SK-N-SH (cell line): ENCODE measurements around the gene ADCY10. TPM values are rescaled to one million over a fixed set of nuclear protein-coding genes. Genes with fewer than 3 reads are reported as not detected.

Source experiments
- CTCF ChIA-PET: fragments of 300-600, 350-600 bp; formaldehyde crosslinking; extraction: SDS; loops from one replicate; lab custom pipeline; 2021; lab: Yijun Ruan, JAX
- POLR2A ChIA-PET: fragments of 350-600 bp; sonication (Branson Sonifier 250); formaldehyde crosslinking; extraction: SDS; loops from one replicate; lab custom pipeline; 2020; ENCODE audit warnings: antibody characterized with exemption, inconsistent platforms; lab: Yijun Ruan, JAX
- DNase-seq: peaks from one replicate; pipeline ENCODE4 v3.0.0; 2012
- H2AFZ ChIP-seq: fragments of 200-600 bp; sonication (generic); 2 replicates; pipeline ENCODE4 v1.8.1; 2016; ENCODE audit warnings: antibody characterized with exemption, mild to moderate bottlenecking, low read depth
- H3F3A ChIP-seq: fragments of 200-600 bp; sonication (generic); replicated peaks from 2 replicates; pipeline ENCODE3; 2016; ENCODE audit warnings: antibody characterized with exemption, mild to moderate bottlenecking; ENCODE audit not compliant: insufficient read depth
- H3K27ac ChIP-seq, 2 experiments: fragments of 200-500 bp in 1 of 2; fragments of 200-600 bp in 1 of 2; sonication (Bioruptor generic) in 1 of 2; sonication (generic), shearing (Covaris generic) in 1 of 2; 2 replicates each; pipeline versions ENCODE4 v1.5.1 to v1.6.1; 2014 to 2016; ENCODE audit warnings: low read depth in 2 of 2, inconsistent platforms in 1 of 2, low read length in 1 of 2, mild to moderate bottlenecking in 1 of 2, mixed read lengths in 1 of 2
- H3K27me3 ChIP-seq: fragments of 200-600 bp; sonication (generic), shearing (Covaris generic); 2 replicates; pipeline ENCODE4 v1.6.1; 2016; ENCODE audit warnings: mixed run types; ENCODE audit not compliant: insufficient read depth
- H3K36me3 ChIP-seq, 2 experiments: fragments of 200-500 bp in 1 of 2; fragments of 200-600 bp in 1 of 2; sonication (Bioruptor generic) in 1 of 2; sonication (generic) in 1 of 2; replicated peaks in 1 of 2; 2 replicates each; pipeline versions ENCODE3 to v1.5.1; 2014 to 2016; ENCODE audit warnings: low read length in 1 of 2, mild to moderate bottlenecking in 1 of 2; ENCODE audit not compliant: insufficient read depth in 2 of 2, control insufficient read depth in 1 of 2
- H3K4me1 ChIP-seq, 2 experiments: fragments of 200-500 bp in 1 of 2; fragments of 200-600 bp in 1 of 2; sonication (Bioruptor generic) in 1 of 2; sonication (generic), shearing (Covaris generic) in 1 of 2; 2 replicates each; pipeline versions ENCODE4 v1.5.1 to v1.6.1; 2014 to 2016; ENCODE audit warnings: low read depth in 1 of 2, low read length in 1 of 2, mixed run types in 1 of 2; ENCODE audit not compliant: insufficient read depth in 2 of 2, control insufficient read depth in 1 of 2
- H3K4me2 ChIP-seq: fragments of 200-600 bp; sonication (generic), shearing (Covaris generic); 2 replicates; pipeline ENCODE4 v1.6.1; 2017; ENCODE audit warnings: mixed run types
- H3K4me3 ChIP-seq, 2 experiments: fragments of 200-500 bp in 1 of 2; fragments of 200-600 bp in 1 of 2; sonication (Bioruptor generic) in 1 of 2; sonication (generic), shearing (Covaris generic) in 1 of 2; 2 replicates each; pipeline versions ENCODE4 v1.5.1 to v1.8.1; 2014 to 2016; ENCODE audit warnings: low read depth in 2 of 2, inconsistent platforms in 1 of 2, low read length in 1 of 2, mild to moderate bottlenecking in 1 of 2, mixed read lengths in 1 of 2, moderate library complexity in 1 of 2
- H3K79me2 ChIP-seq: fragments of 200-600 bp; sonication (generic); 2 replicates; pipeline ENCODE4 v1.8.1; 2017; ENCODE audit warnings: mild to moderate bottlenecking; ENCODE audit not compliant: insufficient read depth
- H3K9ac ChIP-seq: fragments of 200-600 bp; sonication (generic); 2 replicates; pipeline ENCODE4 v1.6.1; 2017; ENCODE audit warnings: mixed run types
- H3K9me2 ChIP-seq: fragments of 200-600 bp; sonication (generic); 2 replicates; pipeline ENCODE4 v1.6.1; 2017; ENCODE audit warnings: mixed run types
- H3K9me3 ChIP-seq: fragments of 200-600 bp; sonication (generic); 2 replicates; pipeline ENCODE4 v1.6.1; 2017; ENCODE audit warnings: mixed run types, mild to moderate bottlenecking, moderate library complexity
- H4K20me1 ChIP-seq: fragments of 200-600 bp; sonication (generic); 2 replicates; pipeline ENCODE4 v1.6.1; 2017; ENCODE audit warnings: mild to moderate bottlenecking, mixed run types; ENCODE audit not compliant: insufficient read depth
- CHD2 ChIP-seq: fragments of 150-350 bp; IDR thresholded peaks from 2 replicates; pipeline ENCODE4 v1.6.1; 2018; ENCODE audit warnings: low read length; ENCODE audit not compliant: partially characterized antibody
- ELF1 ChIP-seq: IDR thresholded peaks from 2 replicates; pipeline ENCODE4 v1.4.0; 2012
- EZH2phosphoT487 ChIP-seq: fragments of 200-600 bp; sonication (generic); IDR thresholded peaks from 2 replicates; pipeline ENCODE4 v1.6.1; 2017; ENCODE audit warnings: low read depth, mixed run types, mild to moderate bottlenecking, antibody characterized with exemption, moderate library complexity, borderline replicate concordance
- FOSL2 ChIP-seq: IDR thresholded peaks from 2 replicates; pipeline ENCODE4 v1.4.0; 2012; ENCODE audit warnings: low read depth, mild to moderate bottlenecking, moderate library complexity, borderline replicate concordance
- GABPA ChIP-seq: IDR thresholded peaks from 2 replicates; pipeline ENCODE4 v1.4.0; 2012; ENCODE audit warnings: low read depth, mild to moderate bottlenecking
- GATA2 ChIP-seq: sonication (generic); formaldehyde crosslinking; IDR thresholded peaks from 2 replicates; pipeline ENCODE4 v1.5.0; 2020; ENCODE audit warnings: mild to moderate bottlenecking, missing genetic modification reagents
- JUND ChIP-seq: IDR thresholded peaks from 2 replicates; pipeline ENCODE4 v1.4.0; 2012
- MEF2A ChIP-seq: IDR thresholded peaks from 2 replicates; pipeline ENCODE4 v1.4.0; 2012; ENCODE audit warnings: low read depth, borderline replicate concordance
- MXI1 ChIP-seq: IDR thresholded peaks from 2 replicates; pipeline ENCODE4 v1.6.1; 2012; ENCODE audit warnings: mild to moderate bottlenecking, low read depth, low read length, improper control_type of control experiment
- RAD21 ChIP-seq: IDR thresholded peaks from 2 replicates; pipeline ENCODE4 v1.6.1; 2012; ENCODE audit warnings: mild to moderate bottlenecking, low read length
- REST ChIP-seq: IDR thresholded peaks from 2 replicates; pipeline ENCODE4 v1.6.1; 2012; ENCODE audit warnings: mild to moderate bottlenecking, low read depth, low read length, moderate library complexity
- RFX5 ChIP-seq: IDR thresholded peaks from 2 replicates; pipeline ENCODE4 v1.6.1; 2012; ENCODE audit warnings: mild to moderate bottlenecking, improper control_type of control experiment, low read length
- RXRA ChIP-seq: IDR thresholded peaks from 2 replicates; pipeline ENCODE4 v1.4.0; 2012; ENCODE audit warnings: low read depth, mild to moderate bottlenecking, borderline replicate concordance
- SMC3 ChIP-seq: IDR thresholded peaks from 2 replicates; pipeline ENCODE4 v1.6.1; 2012; ENCODE audit warnings: low read depth, low read length, improper control_type of control experiment
- TEAD4 ChIP-seq: IDR thresholded peaks from 2 replicates; pipeline ENCODE4 v1.4.0; 2012; ENCODE audit warnings: mild to moderate bottlenecking, borderline replicate concordance; ENCODE audit not compliant: insufficient read depth
- USF1 ChIP-seq: IDR thresholded peaks from 2 replicates; pipeline ENCODE4 v1.4.0; 2012; ENCODE audit warnings: low read depth, borderline replicate concordance
- ZBTB33 ChIP-seq: IDR thresholded peaks from 2 replicates; pipeline ENCODE4 v1.4.0; 2012; ENCODE audit warnings: low read depth, borderline replicate concordance
- WGBS: methylation state at CpG from one replicate; pipeline ENCODE4 v1.1.6; 2017; ENCODE audit warnings: low lambda C conversion rate; 5-methylcytosine and 5-hydroxymethylcytosine counted together
- polyA plus RNA-seq, 3 experiments: library from polyadenylated mRNA; depleted of rRNA; stranded (reverse); fragments of >200 nt; gene quantifications; 2 replicates each; pipeline ENCODE4 v1.2.3, GENCODE V29; 2012

Gene ADCY10
- polyA plus RNA-seq, 1 of the 3 experiments (the other 2 are of a cell fraction): 0.10 TPM

- Histone ChIP-seq H3K9me3 (no peaks in the 10 kb centered on the region), H3K4me1 (peaks cover 0 to 21% of the 10 kb centered on the region in 2 experiments; a peak in 1 of 4 replicates), H3K79me2 (peaks cover 8% of the 10 kb centered on the region), H3K36me3 (peaks cover 66 to 71% of the 10 kb centered on the region in 2 experiments), H3K9ac (no peak overlapping the region), H2AFZ (no peak overlapping the region), H3F3A (peaks cover 3% of the 10 kb centered on the region), H4K20me1 (no peaks in the 10 kb centered on the region), H3K27ac (no peak overlapping the region), H3K4me3 (no peak overlapping the region), H3K9me2 (no peaks in the 10 kb centered on the region), H3K4me2 (no peak overlapping the region), H3K27me3 (no peaks in the 10 kb centered on the region)
- DNase-seq: no peak
- no peak for TF ChIP-seq RXRA
- TF ChIP-seq RFX5: no peak
- no peak for TF ChIP-seq REST
- no peak for TF ChIP-seq MEF2A
- TF ChIP-seq FOSL2: no peak
- no peak for TF ChIP-seq ZBTB33
- no peak for TF ChIP-seq GATA2 (CRISPR knock-in tag)
- no peak for TF ChIP-seq JUND
- TF ChIP-seq SMC3: no peak
- no peak for TF ChIP-seq GABPA
- no peak for TF ChIP-seq MXI1
- TF ChIP-seq ELF1: no peak
- TF ChIP-seq CHD2: no peak
- no peak for TF ChIP-seq USF1
- TF ChIP-seq EZH2phosphoT487: no peak
- TF ChIP-seq TEAD4: no peak
- TF ChIP-seq RAD21: no peak
- WGBS: 97% methylated on average over 4 of the region's 4 CpGs
- ChIA-PET POLR2A (no interaction called here), CTCF (interaction anchor here (0.7 kb wide), 1 partner anchor 31 kb away, joined by 3 read pairs; no protein-coding TSS in a partner anchor)
These were observed 141.5 kb downstream of the ADCY10 start for GRCh38 chr1:167772436-167772835.
